ENCODE results near the gene WFIKKN1. TPM values are rescaled to one million over a fixed set of nuclear protein-coding genes. Genes with fewer than 3 reads are reported as not detected.

Gene WFIKKN1
- total RNA-seq, 2 donors from 2014 or later = 0.52 to 0.71 TPM

DNA sequence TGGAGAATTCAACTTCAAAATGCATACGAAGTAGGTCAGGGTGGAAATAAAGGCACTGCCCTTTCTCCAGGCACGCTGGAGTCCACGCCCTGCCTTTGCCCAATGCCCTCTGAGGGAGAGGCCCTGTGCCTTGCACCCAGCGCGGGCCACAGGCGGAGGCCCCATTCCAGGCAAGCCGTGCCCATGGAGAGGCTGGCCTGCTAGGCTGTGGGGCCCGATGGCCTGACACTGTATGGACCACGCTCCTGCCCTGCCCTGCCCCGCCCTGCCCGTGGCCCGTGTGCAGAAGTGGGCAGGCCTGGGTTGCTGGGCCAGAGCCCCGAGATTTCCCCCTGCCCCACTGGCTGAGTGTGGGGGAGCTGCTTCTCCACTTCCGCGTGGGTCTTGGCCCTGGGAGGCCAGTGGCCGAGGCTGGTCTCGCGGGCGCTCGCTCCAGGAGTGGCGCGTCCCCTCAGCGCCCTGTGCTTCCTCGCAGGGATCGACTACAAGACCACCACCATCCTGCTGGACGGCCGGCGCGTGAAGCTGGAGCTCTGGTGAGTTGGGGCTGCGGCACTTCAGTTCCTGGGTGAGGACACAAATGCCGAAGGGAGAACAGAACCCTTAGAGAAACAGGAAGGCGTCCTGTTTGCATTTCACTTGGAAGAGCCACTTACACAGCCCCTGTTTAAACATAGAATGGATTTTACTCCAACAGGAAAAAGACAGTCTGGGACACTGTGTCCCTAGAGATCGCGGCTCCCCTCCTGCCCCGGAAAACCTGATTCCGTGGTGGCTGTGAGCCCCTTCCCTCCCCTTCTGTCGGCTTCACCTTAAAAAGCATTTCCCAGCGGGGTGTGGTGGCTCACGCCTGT, 13.8 kb upstream of the WFIKKN1 start:
- H3K4me1 ChIP-seq = no peaks in the 10 kb centered on the region
- no peak for DNase-seq (ENCODE audit: low spot score)

DNA sequence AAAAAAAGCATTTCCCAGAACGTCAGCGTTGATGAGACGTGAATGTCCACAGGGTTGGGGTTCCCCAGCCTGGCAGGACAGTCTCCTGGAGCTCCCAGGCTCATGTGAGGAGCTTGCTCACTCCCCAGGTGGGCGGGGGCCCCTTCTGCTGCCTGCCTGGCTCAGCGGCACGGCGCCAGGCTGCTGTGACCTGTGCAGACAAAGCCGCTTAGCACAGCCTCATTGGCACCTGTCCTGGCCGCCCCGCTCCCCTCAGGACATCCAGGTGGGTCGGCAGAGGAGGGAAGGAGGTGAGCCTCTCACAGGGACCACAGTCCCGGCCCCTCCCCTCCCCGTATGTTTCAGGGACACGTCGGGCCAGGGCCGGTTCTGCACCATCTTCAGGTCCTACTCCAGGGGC, 12.9 kb upstream of the WFIKKN1 start:
- DNase-seq (ENCODE audit: low spot score) = no peak
- Histone ChIP-seq H3K27ac (no peak overlapping the region), H3K4me1 (no peaks in the 10 kb centered on the region), H3K36me3 (no peaks in the 10 kb centered on the region), H3K9me3 (no peaks in the 10 kb centered on the region), H3K4me3 (no peak overlapping the region), H3K27me3 (no peaks in the 10 kb centered on the region)
- TF ChIP-seq, protein P1, sequence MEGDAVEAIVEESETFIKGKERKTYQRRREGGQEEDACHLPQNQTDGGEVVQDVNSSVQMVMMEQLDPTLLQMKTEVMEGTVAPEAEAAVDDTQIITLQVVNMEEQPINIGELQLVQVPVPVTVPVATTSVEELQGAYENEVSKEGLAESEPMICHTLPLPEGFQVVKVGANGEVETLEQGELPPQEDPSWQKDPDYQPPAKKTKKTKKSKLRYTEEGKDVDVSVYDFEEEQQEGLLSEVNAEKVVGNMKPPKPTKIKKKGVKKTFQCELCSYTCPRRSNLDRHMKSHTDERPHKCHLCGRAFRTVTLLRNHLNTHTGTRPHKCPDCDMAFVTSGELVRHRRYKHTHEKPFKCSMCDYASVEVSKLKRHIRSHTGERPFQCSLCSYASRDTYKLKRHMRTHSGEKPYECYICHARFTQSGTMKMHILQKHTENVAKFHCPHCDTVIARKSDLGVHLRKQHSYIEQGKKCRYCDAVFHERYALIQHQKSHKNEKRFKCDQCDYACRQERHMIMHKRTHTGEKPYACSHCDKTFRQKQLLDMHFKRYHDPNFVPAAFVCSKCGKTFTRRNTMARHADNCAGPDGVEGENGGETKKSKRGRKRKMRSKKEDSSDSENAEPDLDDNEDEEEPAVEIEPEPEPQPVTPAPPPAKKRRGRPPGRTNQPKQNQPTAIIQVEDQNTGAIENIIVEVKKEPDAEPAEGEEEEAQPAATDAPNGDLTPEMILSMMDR (IDR thresholded peaks at IDR 0.05) = no peak

More for the DNA sequence above, 13.8 kb upstream of the WFIKKN1 start:
- H3K36me3 ChIP-seq = no peaks in the 10 kb centered on the region
- H3K27me3 ChIP-seq = no peaks in the 10 kb centered on the region
- TF ChIP-seq, protein P1 (IDR thresholded peaks at IDR 0.05) = no peak
- H3K9me3 ChIP-seq = no peaks in the 10 kb centered on the region
- H3K4me3 ChIP-seq = no peak overlapping the region
- no peak overlapping the region for H3K27ac ChIP-seq

DNA sequence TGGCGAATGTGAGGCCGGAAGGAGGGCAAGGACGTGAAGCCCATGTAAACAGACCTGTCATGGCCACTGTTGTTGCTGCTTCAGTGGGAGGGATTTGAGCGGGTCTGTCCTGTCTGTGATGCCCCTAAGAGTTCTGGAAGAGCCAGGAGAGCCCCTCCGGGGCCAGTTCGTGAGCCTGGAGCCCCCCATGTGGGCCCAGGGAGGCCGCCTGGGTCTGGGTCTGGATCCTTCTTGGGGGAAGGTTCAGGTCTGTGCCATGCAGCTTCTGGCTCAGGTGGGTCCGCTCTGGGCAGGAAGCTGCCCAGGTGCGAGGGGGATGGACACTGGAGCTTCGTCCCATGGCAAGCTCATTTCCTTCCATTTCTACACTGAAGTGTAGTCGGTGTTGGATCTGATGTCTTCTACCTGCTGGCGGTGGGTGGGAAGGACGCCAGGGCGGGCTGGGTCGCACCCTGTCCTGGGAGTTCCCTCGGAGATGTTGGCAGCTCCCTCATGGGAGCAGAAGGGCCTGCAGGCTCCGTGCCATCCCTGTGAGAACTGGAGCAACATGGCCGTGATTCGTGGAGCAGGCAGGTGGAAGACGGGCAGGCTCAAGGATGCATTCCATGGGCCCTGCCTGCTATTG, 11.2 kb upstream of the WFIKKN1 start:
- Histone ChIP-seq H3K4me3 (no peak overlapping the region), H3K4me1 (no peaks in the 10 kb centered on the region), H3K9me3 (no peaks in the 10 kb centered on the region), H3K36me3 (no peaks in the 10 kb centered on the region), H3K27me3 (no peaks in the 10 kb centered on the region), H3K27ac (no peak overlapping the region)
- TF ChIP-seq, protein P1 (IDR thresholded peaks at IDR 0.05) = no peak
- no peak for DNase-seq (ENCODE audit: low spot score)

DNA sequence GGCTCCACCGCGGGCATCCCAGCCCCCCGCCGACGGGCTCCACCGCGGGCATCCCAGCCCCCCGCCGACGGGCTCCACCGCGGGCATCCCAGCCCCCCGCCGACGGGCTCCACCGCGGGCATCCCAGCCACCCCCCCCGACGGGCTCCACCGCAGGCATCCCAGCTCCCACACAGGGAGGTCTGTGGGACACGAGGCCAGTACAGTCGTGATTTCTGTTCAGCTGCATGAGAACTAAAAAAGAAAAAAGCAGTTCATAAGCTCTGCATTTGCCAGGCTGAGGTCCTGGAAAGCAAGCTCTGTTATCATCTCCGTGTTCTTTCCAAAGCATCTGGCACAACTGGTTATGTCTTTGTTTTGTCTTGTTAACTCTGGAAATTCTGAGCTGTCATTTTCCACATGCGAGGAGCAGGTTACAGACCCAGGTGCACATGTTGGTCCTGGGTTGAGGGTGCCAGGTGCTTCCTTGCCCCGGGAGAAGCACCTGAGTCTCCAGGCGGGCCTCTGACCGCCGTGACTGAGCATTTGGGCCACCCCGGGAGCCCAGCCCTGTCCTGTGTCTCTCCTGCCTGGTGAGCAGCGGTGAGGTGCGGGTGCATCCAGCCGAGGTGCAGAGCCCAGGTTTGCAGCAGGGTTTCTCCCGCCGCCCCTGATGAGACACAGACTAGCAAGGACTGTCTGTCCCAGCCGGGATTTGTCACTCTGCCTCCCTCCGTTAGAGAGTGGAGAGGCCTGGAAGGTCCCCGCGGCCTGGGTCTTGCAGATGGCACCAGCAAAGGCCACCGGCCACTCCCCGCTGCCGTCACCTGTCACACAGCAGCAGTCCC, 9.9 kb upstream of the WFIKKN1 start:
- no peak overlapping the region for H3K4me3 ChIP-seq
- H3K4me1 ChIP-seq = no peaks in the 10 kb centered on the region
- H3K36me3 ChIP-seq = no peaks in the 10 kb centered on the region
- H3K27ac ChIP-seq = no peak overlapping the region
- no peak for DNase-seq (ENCODE audit: low spot score)
- TF ChIP-seq, protein P1 (IDR thresholded peaks at IDR 0.05) = no peak
- no peaks in the 10 kb centered on the region for H3K9me3 ChIP-seq
- no peaks in the 10 kb centered on the region for H3K27me3 ChIP-seq

DNA sequence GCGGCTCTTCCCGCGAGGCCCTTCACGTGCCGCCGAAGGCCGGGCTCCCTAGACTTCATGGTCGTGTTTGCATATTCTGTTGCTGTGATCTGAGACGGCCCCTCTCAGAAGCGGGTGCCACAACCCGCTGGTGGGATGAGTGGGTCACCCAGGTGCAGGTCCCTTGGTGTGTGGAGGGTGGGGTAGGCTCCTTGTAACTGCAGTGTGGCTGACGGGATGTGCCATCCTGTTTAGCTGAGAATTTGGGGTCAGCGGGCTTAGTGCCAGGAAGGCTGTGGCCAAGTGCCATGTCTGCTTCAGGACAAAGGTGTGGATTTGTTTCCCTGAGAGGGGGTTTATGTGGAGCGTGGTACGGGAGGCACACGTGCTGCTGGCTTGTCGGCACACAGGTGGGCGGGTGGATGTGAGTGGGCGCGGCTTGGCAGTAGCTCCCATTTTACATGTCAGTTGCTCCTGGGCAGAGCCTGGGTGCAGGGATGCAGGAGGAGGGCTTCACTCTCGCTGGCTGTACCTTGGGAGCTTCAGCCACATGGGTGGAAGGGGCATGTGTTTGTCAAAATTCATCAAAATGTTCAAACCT, 9.2 kb upstream of the WFIKKN1 start:
- DNase-seq (ENCODE audit: low spot score) = no peak
- Histone ChIP-seq H3K27ac (no peak overlapping the region), H3K27me3 (no peaks in the 10 kb centered on the region), H3K4me1 (no peaks in the 10 kb centered on the region), H3K9me3 (no peaks in the 10 kb centered on the region), H3K36me3 (no peaks in the 10 kb centered on the region), H3K4me3 (no peak overlapping the region)
- TF ChIP-seq, protein P1 (IDR thresholded peaks at IDR 0.05) = no peak
